ENCODE results near the gene MRPS33.
"Not testable (repeated sequence)": the region's sequence is repeated elsewhere in the genome, so short reads cannot be mapped to it uniquely, and the experiment has no call there.

MRPS33 gene

DNA sequence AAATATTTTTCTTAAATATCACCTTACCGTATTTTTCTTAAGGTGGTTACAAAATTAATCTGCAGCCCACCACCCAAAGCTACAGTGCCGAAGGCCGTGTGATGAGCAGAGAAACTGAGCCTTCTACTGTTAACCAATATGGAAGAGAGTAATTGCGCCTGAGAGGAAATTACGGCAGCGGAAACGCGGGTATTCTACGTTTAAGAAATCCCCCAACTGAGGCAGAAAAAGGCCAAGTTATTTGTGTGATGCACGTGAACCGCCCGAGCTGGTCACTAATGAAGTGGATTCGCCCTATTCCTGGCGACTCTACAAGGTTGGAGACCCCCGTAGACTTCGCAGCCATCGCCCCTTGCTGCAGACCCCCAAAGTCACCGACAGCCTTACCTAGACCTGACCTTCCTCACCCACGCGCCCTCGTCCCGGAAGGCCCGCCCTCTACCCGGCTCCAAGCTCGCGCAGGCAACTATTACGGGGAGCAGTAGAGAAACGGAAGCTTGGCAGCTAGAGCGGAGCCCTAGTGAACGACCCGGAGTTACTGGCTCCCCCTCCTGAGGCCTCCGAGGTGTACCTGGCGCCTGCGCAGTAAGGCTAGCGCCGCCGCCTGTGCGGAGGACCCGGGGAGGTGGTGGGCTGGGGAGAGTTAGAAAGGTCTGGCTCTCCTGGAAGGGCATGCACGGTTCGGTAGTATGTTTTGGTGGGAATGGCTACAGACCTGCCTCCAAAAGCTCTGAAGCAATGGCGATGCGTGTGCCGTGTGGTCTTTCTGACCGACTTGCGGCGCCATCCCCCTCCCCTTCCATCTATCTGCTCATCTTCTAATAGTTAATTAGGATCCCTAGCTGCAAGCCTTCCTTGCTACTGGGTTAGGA, at the start of gene MRPS33:
Gene MRPS33 (minus strand): TSS at position 429 of the 872 bp plus-strand sequence. CDS start 4,319 bp downstream, outside the sequence.
- peak; percentile 93 to 96 for DNase-seq

DNA sequence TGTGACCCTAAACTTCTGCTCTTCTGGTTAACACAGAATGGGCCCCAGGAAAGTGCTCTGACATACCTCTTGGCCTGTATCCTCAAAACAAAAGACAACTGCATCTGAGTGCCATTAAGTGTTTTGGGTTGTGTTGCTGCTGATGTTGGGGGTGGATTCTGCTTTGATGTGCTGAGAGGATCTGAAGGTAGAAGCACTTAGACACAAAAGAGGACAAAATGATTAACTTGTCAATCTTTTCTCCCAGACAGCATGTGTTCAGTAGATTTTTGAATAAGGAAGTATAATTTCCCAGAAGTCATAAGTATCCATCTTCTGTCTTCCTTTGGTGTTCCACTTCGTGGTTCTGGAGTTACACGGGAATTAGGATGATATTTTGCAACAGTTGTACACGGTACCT, 43.0 kb upstream of the MRPS33 start:
- no peak for DNase-seq

DNA sequence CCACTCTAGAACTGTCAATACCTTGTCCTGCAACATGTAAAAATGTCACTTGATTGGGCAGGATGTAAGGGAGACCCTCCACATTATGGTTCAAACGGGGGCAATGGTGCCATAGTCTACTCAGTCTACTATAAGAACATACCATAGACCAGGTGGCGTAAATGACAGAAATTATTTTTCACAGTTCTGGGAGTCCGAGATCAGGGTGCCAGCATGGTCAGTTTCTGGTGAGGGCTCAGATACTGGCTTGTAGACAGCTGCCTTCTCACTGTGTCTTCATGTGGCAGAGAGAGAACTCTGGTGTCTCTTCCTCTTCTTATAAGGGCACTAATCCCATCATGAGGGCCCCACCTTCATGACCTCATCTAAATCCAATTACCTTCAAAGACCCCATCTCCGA, 40.4 kb upstream of the MRPS33 start:
- DNase-seq: no peak

DNA sequence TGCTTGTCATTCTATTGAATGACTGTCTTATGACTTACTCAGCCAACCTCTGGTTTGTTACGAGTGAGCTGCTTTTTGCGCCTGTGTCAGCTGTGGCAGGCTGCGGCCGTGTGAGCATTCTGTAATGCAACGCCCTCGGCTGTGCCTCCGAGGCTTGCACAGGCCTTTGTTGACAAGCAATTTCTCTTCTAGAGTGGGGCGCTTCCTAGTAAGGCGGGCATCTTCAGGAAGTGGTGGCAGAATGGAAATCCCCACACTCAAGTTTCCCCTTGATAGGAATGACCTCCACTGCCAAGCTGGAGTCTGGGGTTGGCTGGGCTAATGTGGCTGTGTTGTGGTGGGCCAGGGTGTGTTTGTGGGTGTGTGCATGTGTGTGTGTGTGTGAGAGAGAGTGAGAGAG, 38.9 kb upstream of the MRPS33 start:
- DNase-seq: no peak

DNA sequence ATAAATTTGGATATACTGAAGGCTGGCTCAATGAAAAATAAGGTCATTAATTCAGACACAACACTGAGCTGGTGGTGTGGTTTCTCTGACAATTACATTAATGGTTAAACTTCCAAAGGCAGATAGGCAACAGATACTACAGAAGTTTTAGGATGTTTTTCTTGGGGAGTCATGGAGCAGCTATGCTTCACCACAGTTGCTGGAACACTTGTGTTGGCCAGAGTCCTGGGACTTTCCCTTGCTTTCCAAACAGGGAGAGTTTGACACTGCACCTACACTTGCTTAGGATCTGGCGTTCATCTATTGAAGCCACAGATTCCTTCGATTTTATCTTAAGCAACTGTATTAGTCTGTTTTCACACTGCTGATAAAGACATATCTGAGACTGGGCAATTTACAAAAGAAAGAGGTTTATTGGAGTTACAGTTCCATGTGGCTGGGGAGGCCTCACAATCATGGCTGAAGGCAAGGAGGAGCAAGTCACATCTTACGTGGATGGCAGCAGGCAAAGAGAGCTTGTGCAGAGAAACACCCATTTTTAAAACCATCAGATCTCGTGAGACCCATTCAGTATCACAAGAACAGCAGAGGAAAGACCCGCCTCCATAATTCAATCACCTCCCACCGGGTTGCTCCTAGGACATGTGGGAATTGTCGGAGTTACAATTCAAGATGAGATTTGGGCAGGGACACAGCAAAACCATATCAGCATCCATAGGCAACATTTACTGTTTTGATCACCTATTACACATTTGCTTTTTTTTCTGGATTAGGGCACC, 31.3 kb upstream of the MRPS33 start:
- no peak for DNase-seq

DNA sequence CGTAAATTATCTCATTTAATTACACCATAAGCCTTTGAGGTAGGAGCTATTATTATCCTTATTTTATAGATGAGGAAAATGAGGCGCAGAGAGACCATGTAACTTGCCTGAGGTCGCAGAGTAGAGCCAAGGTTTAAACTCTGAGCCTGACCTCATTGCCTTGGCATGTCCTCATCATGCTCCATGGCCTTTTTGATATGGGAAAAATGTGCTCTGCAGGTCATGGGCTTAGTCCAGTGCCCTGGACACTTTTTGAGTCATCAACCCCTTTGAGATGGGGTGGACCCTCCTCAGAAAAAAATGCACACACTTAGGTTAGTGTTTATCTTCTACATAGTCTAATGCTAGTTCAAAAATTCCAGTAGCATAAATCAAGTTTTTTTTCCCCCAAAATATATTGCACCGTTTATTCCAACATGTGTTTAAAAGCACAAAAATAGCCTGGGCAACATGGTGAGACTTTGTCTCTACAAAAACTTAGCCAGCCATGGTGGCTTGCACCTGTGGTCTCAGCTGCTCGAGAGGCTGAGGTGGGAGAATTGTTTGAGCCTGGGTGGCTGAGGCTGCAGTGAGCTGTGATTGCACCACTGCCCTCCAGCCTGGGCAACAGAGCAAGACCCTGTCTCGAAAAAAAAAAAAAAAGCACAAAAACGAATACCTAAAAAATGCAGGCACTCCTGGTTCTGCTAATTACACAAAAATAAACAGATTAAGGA, 30.5 kb upstream of the MRPS33 start:
- no peak for DNase-seq

DNA sequence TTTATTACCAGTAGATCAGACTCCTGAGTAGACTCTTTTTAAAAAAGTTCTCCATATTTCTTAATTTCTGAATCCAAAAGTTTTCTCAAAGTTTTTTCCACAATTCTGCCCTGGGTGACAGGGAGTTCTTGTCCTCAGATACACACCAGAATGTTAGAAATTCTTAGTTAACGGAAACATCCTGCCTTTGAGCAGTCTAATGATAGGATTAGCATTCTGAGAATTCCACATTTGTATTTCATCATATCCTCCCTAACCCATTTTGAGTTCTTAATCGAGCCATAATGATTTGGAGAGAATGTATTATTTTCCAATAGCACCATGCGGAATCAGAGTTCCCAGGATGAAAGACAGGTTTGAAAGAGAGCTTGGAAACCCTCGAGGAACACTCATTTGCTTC, 28.9 kb upstream of the MRPS33 start:
- no peak for DNase-seq

DNA sequence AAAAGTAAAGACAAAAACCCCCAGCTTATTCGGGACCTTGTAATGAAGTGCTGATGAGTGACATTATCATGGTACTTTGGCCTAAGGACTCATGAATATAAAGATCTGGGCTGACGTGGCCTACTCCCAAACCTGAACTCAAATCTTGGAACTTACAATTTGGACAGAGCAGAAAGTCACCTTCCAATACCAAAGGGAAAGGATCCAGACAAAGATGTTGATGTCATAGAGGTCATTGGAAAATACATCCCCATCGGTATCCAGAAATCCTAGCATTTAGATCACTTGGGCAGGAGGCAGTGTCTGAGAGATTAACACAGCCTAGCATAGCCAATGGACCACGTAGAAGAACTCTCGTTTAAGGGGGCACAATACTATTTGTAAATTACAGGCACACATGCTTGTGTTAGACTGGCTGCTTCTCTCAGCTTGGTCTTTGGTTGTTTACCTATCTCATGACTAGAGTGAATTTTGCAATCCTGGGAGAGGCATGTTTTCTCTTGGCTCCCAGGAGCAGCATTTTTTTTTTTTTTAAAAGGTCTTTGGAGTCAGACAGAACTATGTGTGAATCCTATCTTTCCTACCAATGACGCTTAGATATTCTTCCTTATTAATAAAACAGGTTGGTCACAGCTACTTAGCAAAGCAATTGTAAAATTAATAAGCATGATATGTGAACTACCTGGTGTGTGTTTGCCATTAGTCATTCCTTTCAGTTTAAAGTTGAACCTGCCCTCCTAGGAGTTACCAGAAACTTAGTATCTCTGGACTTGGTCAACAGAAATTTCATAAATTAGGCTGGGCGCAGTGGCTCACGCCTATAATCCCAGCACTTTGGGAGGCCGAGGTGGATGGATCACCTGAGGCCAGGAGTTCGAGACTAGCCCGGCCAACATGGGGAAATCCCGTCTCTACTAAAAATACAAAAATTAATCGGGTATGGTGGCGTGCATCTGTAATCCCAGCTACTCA, 27.8 kb upstream of the MRPS33 start:
- DNase-seq: no peak

DNA sequence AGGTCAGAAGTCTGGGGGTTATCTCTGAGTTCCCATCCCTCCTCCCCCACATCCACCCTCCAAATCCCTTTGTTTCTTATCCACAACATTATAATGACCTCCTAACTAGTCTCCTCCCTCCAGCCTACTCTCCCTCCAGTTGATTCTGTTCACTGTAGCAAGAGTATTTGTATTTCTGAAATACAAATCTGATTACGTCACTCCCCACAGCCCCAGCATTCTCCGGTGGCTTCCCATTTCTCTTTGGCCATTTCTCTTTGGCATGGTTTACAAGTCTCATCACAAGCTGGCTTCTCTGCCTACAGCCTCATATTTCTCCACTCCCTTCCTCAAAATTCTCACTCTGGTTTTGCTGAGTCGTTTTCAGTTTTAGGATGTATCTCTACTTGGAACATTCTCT, 24.6 kb upstream of the MRPS33 start:
- DNase-seq: no peak

DNA sequence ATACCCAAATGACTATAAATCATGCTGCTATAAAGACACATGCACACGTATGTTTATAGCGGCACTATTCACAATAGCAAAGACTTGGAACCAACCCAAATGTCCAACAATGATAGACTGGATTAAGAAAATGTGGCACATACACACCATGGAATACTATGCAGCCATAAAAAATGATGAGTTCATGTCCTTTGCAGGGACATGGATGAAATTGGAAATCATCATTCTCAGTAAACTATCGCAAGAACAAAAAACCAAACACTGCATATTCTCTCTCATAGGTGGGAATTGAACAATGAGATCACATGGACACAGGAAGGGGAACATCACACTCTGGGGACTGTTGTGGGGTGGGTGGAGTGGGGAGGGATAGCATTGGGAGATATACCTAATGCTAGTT, 23.3 kb upstream of the MRPS33 start:
- not testable (repeated sequence) for DNase-seq

DNA sequence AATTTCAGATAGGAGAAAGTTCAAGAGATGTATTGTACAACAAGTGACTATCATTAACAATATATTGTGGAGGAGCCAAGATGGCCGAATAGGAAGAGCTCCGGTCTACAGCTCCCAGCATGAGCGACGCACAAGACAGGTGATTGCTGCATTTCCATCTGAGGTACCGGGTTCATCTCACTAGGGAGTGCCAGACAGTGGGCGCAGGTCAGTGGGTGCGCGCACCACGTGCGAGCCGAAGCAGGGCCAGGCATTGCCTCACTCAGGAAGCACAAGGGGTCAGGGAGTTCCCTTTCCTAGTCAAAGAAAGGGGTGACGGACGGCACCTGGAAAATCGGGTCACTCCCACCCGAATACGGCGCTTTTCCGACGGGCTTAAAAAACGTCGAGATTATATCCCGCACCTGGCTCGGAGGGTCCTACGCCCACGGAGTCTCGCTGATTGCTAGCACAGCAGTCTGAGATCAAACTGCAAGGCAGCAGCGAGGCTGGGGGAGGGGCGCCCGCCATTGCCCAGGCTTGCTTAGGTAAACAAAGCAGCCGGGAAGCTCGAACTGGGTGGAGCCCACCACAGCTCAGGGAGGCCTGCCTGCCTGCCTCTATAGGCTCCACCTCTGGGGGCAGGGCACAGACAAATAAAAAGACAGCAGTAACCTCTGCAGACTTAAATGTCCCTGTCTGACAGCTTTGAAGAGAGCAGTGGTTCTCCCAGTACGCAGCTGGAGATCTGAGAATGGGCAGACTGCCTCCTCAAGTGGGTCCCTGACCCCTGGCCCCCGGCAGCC, 18.0 kb upstream of the MRPS33 start:
- not testable (repeated sequence) for DNase-seq

DNA sequence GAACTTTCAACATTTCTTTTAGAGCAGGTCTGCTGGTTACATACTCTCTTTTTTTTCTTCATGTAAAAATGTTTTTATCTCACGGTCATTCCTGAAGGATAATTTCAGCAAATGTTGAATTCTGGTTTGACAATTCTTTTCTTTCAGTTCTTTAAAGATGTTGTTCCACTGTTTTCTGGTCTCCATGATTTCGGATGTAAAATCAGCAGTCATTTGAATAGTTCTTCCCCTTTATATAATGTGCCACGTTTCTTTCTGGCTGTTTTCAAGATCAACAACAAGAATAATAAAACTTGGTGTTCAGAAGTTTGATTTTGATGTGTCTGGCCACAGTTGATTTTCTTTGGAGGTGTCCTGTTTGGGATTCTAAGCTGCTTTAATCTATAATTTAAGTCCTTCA, 14.0 kb upstream of the MRPS33 start:
- no peak for DNase-seq

DNA sequence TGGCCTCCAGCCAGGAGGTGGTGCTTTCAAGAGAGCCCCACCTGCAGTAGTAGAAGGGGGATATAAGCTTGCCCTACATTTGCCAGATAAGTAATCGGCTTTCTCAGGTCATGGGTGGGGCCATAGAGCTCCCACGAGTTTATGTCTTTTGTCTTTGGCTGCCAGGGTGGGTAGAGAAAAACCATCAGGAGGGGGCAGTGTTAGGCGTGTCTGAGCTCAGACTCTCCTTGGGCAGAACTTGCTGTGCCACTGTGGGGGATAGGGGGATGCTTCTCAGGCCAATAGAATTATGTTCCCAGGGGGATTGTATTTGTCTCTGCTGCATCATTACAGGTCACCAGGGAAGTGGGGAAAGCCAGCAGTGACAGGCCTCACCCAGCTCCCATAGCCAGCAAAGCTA, 12.3 kb upstream of the MRPS33 start:
- no peak for DNase-seq

DNA sequence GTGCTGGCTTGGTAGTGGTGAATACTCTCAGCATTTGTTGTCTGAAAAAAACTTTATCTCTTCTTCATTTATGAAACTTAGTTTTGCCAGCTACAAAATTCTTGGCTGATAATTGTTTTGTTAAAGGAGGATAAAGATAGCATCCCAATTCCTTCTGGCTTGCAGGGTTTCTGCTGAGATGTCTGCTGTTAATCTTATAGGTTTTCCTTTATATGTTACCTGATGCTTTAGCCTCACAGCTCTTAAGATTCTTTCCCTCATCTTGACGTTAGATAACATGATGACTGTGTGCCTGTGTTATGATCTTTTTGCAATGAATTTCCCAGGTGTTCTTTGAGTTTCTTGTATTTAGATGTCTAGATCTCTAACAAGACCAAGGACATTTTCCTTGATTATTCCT, 9.9 kb upstream of the MRPS33 start:
- DNase-seq: no peak

DNA sequence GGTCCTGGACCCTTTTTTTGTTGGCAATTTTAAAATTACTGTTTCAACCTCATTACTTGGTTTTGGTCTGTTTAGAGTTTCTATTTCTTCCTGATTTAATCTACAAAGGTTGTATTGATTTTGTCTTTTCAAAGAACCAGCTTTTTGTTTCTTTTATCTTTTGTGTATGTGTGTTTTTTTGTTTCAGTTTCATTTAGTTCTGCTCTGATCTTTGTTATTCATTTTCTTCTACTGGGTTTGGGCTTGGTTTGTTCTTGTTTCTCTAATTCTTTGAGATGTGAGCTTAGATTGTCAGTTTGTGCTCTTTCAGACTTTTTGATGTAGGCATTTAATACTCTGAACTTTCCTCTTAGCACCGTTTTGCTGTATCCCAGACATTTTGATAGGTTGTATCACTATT, 8.5 kb upstream of the MRPS33 start:
- no peak for DNase-seq

DNA sequence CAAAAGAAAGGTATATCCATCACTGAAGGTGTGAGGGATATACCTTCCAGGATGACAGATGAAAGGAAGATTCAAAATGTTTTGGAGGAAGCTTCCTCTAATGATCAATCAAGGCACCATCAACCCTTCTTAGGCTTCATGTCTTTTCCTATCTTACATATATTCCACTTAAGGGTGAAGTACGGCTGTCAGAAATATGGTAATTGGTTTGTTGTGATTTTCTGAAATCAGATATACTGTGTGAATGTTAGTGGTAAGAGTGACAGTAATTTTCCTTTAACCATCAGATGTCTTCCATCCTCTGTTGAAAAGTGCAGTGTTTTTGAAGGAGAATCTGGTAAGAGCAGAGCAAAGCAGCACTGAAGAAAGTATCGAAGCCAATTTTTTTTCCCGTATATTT, 2.8 kb upstream of the MRPS33 start:
- no peak for DNase-seq

DNA sequence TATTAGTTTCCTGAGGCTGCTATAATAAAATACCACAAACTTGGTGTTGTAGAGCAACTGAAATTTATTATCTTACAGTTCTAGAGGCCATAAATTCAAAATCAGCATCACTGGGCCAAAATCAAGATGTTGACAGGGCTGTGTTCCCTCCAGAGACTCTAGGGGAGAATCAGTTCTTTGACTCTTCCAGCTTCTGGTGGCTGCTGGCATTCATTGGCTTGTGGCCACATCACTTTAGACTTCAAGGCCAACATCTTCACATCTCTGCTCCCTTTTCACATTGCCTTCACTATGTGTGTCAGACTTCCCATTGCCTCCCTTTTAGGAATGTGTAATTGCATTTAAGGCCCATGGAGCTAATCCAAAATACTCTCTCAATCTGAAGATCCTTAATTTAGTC, 1.6 kb upstream of the MRPS33 start:
- no peak for DNase-seq

DNA sequence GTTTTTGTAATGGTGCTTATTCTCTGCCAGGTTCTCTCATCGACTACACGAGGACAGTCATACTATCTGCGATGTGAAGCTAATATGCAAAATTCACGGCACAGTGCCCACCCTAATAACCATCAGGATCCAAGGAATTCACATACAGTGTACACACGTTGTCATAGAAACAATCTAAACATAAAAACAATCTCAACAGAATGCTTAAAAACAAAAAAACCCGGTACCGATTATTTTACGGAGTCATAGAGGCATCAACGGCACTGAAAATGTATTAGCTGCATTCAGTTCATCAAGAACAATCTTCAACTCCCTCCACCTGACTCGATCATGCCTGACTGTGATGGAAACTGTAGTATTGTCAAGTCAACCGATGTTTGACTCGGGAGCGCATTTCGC, 628 bp downstream of the MRPS33 start:
- DNase-seq: peak in 1 of 2 experiments; percentile 29

DNA sequence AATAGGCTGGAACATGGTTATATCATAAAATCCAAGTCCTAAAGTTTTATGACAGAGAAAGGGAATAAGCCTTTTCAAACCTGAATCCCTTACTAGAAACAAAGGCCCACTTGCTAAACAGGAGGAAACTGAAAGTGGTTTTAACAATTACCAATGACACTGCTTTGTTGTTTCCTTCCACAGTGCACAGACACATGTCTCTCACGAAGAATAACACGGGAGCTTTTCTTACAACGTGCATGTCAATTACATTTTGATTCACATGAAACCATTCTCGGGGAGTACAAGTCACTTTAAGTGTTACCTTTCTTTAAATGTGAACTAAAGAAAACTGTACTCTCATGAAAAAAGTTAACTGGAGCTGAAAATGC, 1.4 kb downstream of the MRPS33 start:
- peak in 1 of 2 experiments; percentile 1 for DNase-seq

DNA sequence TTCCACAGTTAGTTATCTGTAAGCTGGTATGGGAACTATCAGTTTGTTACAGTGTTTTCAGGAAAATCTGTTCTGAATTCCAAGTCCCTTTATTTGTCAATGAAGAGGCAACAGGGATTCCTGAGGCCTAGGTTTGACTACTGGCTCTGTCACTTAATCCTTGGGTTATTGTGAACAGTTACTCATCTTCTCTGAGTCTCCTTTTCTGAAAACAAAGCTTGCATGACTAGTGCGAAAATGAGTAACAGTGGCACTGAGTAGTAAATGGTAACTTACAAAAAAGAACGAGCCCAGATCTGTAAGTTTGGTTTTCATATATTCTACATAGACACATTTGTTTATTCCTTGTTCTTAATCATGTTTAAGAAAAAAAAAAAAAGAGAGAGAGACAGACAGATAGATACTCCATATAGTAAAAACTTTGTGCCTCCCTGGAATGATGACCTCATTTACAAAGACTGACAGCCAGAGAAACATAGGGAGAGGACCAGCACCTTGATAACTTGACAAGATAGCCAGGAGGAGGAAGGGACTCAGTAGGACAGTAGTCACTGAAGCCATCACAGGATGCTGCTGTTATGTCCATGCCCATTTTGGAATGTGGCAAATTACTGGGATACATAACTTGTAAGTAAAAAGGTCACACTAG, 1.9 kb downstream of the MRPS33 start:
- no peak for DNase-seq
